HG03045 (cell line): Measurements from ENCODE around the gene C5AR1.
"Not testable (repeated sequence)": the region's sequence is repeated elsewhere in the genome, so short reads cannot be mapped to it uniquely, and the experiment has no call there.

Experiments
- ATAC-seq: cut with Tn5 transposase; IDR thresholded peaks from one replicate; pipeline ENCODE4 v1.9.1; 2021; ENCODE audit warnings: mild to moderate bottlenecking, moderate library complexity; ENCODE audit not compliant: unreplicated experiment

The C5AR1 gene

DNA sequence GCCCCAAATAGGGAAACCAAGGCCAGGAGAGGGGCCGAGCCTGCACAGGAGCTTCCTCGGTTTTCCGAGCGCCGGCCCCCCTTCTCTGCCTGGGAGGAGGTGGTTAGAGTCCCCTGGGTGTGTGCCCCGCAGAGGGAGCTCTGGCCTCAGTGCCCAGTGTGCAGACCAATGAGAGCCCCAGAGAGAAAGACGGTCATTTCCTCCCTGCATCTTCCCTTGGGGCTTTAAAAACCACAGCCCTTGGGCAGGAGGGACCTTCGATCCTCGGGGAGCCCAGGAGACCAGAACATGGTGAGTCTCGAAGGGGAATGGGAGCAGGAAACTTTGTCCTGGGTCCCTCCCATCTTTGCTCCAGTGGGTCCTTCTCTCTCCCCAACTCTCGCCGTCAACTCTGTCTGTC lies at the start of gene C5AR1:
TSS of gene C5AR1 (plus strand) at position 254 of the 400 bp plus-strand sequence. CDS start at position 289, 35 bp downstream.
- ATAC-seq, result no peak

DNA sequence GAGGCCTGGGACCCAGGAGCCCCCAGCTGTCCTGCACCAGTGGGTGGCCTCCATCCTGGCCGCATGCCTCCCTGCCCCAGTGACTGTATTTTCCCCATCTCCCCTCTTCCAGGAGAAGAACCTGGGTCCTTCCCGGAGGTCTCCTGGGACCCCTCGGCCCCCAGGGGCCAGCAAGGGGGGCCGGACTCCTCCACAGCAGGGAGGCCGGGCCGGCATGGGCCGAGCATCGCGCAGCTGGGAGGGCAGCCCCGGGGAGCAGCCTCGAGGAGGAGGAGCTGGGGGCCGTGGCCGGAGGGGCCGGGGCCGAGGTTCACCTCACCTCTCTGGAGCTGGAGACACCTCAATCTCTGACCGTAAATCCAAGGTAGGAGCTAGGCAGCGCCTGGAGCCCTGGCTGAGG lies 49.2 kb upstream of the C5AR1 start:
- no peak for ATAC-seq

DNA sequence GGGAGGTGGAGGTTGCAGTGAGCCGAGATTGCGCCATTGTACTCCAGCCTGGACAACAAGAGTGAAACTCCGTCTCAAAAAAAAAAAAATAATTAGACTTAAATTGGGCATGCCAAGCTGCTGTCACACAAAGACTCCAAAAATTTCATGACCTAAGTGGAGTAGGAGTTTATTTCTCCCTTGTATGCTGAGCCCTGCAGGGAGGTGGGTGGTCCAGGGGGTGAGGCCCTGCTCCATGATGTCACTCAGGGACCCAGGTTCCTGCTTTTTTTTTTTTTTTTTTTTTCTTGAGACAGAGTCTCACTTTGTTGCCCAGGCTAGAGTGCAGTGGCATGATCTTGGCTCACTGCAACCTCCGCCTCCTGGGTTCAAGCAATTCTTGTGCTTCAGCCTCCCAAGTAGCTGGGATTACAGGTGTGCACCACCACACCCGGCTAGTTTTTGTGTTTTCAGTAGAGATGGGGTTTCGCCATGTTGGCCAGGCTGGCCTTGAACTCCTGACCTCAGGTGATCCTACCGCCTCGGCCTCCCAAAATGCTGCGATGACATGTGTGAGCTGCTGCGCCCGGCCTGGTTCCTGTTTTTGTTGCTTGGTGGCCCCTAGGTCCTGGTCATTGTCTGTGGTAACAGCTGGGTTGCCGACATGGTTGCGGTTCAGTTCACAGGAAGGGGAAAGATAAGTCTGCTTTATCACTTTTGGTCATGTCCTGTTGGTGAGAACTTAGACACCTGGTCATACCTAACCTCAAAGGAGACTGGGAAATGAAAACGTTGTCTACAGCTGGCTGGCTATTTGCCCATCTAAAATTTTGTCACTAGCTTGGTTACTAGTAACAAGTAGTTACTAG lies 47.5 kb upstream of the C5AR1 start:
- not testable (repeated sequence) for ATAC-seq

- ATAC-seq, result no peak
Measured at GRCh38 chr19:47264629-47265028, 45.0 kb upstream of the C5AR1 start.

GRCh38 chr19:47266401-47266941 lies 43.2 kb upstream of the C5AR1 start:
- no peak for ATAC-seq

DNA sequence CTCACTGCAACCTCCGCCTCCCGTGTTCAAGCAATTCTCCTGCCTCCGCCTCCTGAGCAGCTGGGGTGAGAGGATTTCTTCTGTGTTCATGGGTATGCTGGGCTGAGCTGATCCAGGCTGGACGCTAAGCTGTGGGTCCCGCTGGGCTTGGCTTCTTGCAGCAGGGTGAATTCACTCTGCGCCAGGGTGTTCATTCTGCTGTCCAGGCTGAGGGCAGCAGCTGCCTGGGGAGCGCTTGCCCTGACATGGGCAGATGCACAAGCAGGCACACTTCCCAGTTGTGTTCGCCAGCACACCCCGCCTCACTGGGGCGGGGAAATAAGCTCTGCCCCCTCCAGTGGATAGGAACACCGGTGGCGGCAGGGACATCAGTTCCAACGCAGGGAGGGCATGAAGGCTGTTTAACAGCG lies 42.3 kb upstream of the C5AR1 start:
- ATAC-seq, result no peak

DNA sequence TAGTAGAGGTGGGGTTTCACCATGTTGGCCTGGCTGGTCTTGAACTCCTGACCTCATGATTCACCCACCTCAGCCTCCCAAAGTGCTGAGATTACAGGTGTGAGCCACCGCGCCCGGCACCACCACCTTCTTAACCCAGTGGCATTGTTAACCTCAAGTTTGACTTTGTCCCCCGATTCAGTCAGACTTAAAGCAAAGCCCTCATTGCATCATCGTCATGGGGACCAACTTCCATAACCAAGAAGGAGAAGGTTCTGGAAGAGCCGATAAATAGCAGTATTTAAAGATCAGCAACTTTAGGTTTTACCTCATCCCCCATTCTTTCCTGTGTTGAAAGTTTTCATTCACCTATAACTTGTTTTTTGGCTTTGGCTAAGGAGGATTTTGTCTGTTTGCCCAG lies 41.6 kb upstream of the C5AR1 start:
- no peak for ATAC-seq

DNA sequence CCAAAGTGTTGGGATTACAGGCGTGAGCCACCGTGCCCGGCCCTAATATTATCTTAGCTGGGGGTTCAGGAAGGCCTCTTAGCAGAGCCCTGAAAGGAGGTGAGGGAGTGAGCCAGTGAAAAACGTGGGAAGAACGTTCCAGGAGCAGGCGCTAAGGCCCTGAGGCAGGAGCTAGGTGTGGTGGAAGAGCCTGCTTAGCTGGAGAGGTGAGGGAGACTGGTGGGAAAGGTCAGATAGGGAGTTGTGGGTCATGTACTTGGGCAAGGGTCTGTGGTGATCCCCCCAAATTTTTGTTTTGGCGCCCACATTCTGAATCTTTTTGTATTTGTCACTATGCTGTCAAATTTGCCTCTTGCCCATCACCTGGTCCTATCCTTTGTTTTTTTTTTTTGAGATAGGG lies 40.1 kb upstream of the C5AR1 start:
- no peak for ATAC-seq

- ATAC-seq, result no peak
Measured at GRCh38 chr19:47270408-47270807, 39.3 kb upstream of the C5AR1 start.

- ATAC-seq, result no peak
Measured at GRCh38 chr19:47271949-47272348, 37.7 kb upstream of the C5AR1 start.

DNA sequence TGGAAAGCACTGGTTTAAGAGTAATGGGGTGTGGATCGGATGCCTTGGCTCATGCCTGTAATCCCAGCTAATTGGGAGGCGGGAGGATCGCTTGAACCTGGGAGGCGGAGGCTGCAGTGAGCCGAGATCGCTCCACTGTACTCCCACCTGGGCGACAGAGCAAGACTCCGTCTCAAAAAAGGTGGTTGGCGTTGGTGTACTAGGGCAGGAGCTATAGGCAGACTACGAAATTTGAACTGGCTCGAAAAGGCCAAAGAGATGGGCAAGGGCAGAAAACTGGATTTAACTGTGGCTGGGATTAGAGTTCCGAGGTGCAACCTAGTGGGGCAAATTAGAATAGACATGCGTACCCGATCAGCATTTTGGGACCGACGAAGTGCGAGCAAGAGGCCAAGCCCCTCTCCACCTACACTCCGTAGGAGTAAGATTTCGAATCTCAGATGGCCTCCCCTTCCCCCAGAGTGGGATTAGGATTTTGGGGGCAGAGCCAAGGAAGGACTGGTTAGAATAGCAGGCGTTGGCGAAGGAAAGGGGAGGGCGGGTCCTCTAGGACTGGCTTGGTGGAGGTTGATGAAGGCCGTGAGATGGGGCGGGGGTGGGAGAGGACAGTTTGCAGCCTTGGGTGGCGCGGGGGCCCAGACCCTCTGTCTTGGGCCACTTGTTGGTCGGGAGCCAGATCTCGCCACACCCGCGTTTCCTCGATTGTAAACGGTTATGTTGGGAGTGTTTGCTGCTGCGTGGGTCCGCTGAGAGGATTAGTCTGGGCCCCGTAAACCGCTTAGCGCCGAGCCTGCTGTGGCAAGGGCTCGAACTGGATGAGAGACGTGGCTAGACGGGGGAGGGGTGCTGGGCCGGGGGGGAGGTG lies 37.0 kb upstream of the C5AR1 start:
- no peak for ATAC-seq

DNA sequence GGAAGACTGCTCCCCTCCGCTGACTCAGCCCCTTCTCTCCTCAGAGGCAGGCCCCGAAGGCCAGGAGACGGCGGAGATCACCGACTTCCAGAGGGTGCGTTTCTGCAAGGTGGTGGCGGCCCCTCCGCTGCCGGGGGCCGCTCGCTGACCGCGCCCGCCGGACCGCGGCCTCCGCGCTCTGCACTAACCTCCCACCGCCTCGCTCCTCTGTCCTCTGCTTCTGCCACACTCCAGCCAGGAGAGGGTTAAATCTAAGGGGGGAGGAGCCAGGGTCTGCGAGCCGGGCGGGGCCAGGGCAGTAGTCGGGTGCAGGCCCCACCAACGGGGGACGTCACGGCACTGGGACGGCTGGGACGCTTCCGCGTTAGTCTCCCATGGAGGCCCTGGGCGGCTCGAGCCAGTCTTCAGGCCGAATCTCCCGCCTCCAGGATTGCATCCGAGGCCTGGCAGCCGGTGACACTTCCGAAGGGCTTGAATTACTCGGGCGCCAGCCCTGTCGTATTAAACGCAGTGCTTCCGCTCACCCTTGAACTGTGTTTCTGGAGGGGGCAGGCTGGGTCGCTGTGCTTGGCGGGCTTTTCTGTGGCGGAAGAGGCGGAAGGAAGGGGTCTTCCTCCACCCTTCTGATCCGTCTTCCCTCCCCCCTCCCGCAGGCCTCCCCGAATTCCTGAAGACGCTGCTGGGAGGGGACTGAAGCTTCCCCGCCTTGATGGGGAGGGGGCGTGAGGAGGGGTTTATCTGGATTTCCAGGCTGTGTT lies 36.2 kb upstream of the C5AR1 start:
- peak; percentile 62 for ATAC-seq

DNA sequence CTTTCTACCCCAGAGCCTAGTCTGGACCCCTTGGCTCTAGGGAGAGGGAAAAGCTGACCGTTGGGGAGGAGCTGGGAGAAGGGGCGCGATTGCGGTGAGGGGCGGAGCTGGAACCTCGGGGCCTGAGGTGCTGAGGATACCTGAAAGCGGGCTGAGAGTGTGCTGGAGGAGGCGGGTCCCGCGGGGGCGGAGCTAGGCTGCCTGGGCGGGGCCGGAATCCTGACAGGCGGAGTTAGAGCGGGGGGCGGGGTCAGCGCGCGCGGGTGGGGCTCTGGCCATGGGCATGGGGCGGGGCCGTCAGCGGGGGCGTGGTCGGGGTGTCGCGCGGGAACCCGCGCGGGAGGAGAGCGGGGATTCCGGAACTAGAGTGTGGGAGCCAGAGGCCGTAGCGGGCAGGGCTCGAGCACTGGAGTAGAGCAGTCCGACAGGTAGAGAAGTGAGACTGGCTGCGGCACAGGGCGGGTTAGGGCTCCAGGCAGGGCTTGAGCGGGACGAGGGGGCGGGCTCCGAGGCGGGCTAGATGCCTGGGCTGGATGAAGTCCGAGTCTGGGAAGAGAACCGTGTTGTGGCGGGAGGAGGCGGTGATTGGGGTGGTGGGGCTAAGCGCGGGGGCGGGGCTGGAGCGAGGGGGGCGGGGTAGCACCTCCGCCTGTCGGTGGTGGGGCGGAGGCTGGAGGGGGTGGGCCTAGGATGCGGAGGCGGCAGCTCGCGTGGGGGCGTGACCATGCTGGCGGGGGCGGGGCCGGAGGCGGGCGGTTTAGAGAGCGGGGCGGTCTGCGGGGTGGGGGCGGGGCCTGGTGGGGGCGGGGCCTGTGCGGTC lies 35.4 kb upstream of the C5AR1 start, which contains the start of gene INAFM1:
TSS of gene INAFM1 (plus strand) at position 815 of the 820 bp plus-strand sequence. CDS start 35 bp downstream, outside the sequence.
- peak; percentile 49 for ATAC-seq

GRCh38 chr19:47274891-47275761 lies 34.5 kb upstream of the C5AR1 start:
- peak; percentile 32 for ATAC-seq

DNA sequence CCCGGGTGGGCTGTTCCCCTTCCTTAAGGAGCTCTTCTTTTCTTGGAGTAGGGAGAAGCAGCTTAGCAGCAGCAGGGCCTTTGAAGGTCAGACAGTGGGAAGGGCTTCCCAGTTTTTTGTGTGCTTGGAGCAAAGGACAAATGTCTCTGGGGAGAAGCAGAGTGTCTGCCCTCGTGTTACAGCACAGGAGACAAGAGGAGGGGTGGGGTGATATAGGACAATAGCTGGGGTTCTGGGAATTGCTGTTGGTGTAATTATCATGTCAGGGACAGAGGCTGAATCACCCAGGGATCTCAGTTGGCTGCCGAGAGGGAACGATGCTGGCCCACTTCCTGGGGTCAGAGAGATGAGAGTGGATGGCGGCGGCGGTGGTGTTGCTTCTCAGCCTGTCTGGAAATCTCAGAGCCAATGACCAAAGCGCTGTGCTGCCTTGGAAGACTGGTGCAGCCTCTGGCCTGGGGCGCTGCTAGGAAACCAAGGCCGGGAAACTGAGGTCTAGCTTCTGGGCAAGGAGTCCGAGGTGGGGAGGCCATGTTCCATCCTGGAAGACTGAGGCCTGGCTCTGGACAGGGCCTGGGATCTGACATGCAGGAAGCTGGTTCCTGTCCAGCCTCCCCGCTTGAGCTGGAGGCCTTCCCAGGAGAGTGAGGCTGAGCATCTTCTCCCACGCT lies 33.7 kb upstream of the C5AR1 start:
- ATAC-seq, result no peak

GRCh38 chr19:47276513-47276912 lies 33.1 kb upstream of the C5AR1 start:
- not testable (repeated sequence) for ATAC-seq

- ATAC-seq, result no peak
Measured at GRCh38 chr19:47280183-47280797, 29.4 kb upstream of the C5AR1 start.
